H1 (cell line): Measurements from ENCODE around the gene SH3PXD2A. TPM values are rescaled to one million over a fixed set of nuclear protein-coding genes. Genes with fewer than 3 reads are reported as not detected.

ENCODE experiments used
- ATF2 ChIP-seq: IDR thresholded peaks from 2 replicates; pipeline ENCODE4 v1.6.1; 2012; ENCODE audit warnings: low read length, inconsistent platforms
- BACH1 ChIP-seq: IDR thresholded peaks from 2 replicates; pipeline ENCODE4 v1.6.1; 2012; ENCODE audit warnings: low read length, improper control_type of control experiment
- BCL11A ChIP-seq, 2 experiments: IDR thresholded peaks; one replicate each; pipeline ENCODE4 v1.6.1; 2011; ENCODE audit warnings: low read depth in 2 of 2, low read length in 2 of 2, mild to moderate bottlenecking in 2 of 2
- CBX8 ChIP-seq: fragments of 300-800, 300-1000 bp; sonication (generic); IDR thresholded peaks from 2 replicates; pipeline ENCODE4 v1.7.1; 2016; ENCODE audit warnings: low read depth, low read length, borderline replicate concordance
- CHD1 ChIP-seq: IDR thresholded peaks from 2 replicates; pipeline ENCODE4 v1.6.1; 2012; ENCODE audit warnings: low read depth, low read length, improper control_type of control experiment
- EGR1 ChIP-seq: IDR thresholded peaks from 2 replicates; pipeline ENCODE4 v1.6.1; 2011; ENCODE audit warnings: low read depth, low read length, borderline replicate concordance
- GABPA ChIP-seq: IDR thresholded peaks from 2 replicates; pipeline ENCODE4 v1.6.1; 2011; ENCODE audit warnings: mild to moderate bottlenecking, low read length, moderate library complexity, borderline replicate concordance; ENCODE audit not compliant: insufficient read depth
- SP2 ChIP-seq: IDR thresholded peaks from 2 replicates; pipeline ENCODE4 v1.6.1; 2012; ENCODE audit warnings: mild to moderate bottlenecking, low read length, inconsistent platforms
- YY1 ChIP-seq: IDR thresholded peaks from 2 replicates; pipeline ENCODE4 v1.6.1; 2011; ENCODE audit warnings: low read depth, mild to moderate bottlenecking, low read length
- polyA plus RNA-seq, 7 experiments: library from polyadenylated mRNA; depleted of rRNA in 3 of 7; stranded (reverse) in 5 of 7; unstranded in 2 of 7; fragments of >200 nt in 5 of 7; fragments of 200-250 nt in 2 of 7; gene quantifications; 1 replicate in 5 of 7; 2 replicates in 1 of 7; 4 replicates in 1 of 7; pipeline versions ENCODE4 v1.2.1 to v1.2.3, GENCODE V29; 2011 to 2013; ENCODE audit warnings: missing spikeins in 2 of 7, mixed read lengths in 2 of 7
- total RNA-seq: library from RNA; stranded (reverse); fragmentation: NEBNext Ultra II Directional; extraction: Animal tissue kit (Norgen Biotek cat#: 25700); gene quantifications from 2 replicates; pipeline ENCODE4 v1.2.1, GENCODE V29; 2021

The SH3PXD2A gene
- total and polyA plus RNA-seq, 2 of the 8 experiments (the other 6 are each of a cell fraction or from before 2014, with no cell fraction given) = 5.4 to 16.3 TPM

- no peak for TF ChIP-seq ATF2
- no peak for TF ChIP-seq CHD1
- TF ChIP-seq GABPA = no peak
- TF ChIP-seq BCL11A (IDR thresholded peaks at IDR 0.05; ENCODE audit: low read depth in 2 of 2, low read length in 2 of 2) = no peak
- no peak for TF ChIP-seq BACH1
- no peak for TF ChIP-seq CBX8
- TF ChIP-seq SP2 = no peak
- no peak for TF ChIP-seq EGR1
- TF ChIP-seq YY1 = no peak
Measured at GRCh38 chr10:103894441-103894864, 39.1 kb upstream of the SH3PXD2A start (continued).
